ENCODE data around the gene SKIL. TPM values are rescaled to one million over a fixed set of nuclear protein-coding genes. Genes with fewer than 3 reads are reported as not detected.

Gene SKIL
- total and polyA plus RNA-seq, 2 donors (not counting 1 experiment from before 2014, with no cell fraction given) = 7.7 to 145 TPM

GRCh38 chr3:170354760-170355159 lies 2.8 kb upstream of the SKIL start:
- Histone ChIP-seq H3K4me1 (ENCODE audit: control insufficient read depth in 2 of 2, insufficient read depth in 2 of 2, low read length in 2 of 2) (peaks cover 72 to 73% of the 10 kb centered on the region in 2 donors), H3K36me3 (replicated peaks in 1 of 2; ENCODE audit: control extremely low read depth in 1 of 2, control insufficient read depth in 1 of 2, extremely low read depth in 1 of 2, insufficient read depth in 2 of 2, low read length in 1 of 2) (no peaks in the 10 kb centered on the region), H3K4me2 (replicated peaks; ENCODE audit: low read depth, low read length, poor library complexity, severe bottlenecking) (no peak overlapping the region), H3K27ac (ENCODE audit: low read length in 2 of 2) (peak overlapping the region in 1 of 2 donors; percentile 100), H4K20me1 (ENCODE audit: control insufficient read depth, insufficient read depth, low read length, poor library complexity, severe bottlenecking) (no peaks in the 10 kb centered on the region), H3K9me3 (ENCODE audit: control extremely low read depth in 1 of 3, control insufficient read depth in 2 of 3, insufficient read depth in 1 of 3, low read length in 2 of 3) (no peaks in the 10 kb centered on the region), H3K9ac (ENCODE audit: low read length) (no peak overlapping the region), H3K79me2 (ENCODE audit: control insufficient read depth, insufficient read depth, low read length) (peaks cover 21% of the 10 kb centered on the region), H3K4me3 (ENCODE audit: control extremely low read depth in 1 of 5, extremely low read depth in 1 of 5, insufficient read depth in 1 of 5, low read depth in 2 of 5, low read length in 4 of 5) (no peak overlapping the region), H2AFZ (ENCODE audit: insufficient read depth, low read depth, low read length, poor library complexity, severe bottlenecking) (no peak overlapping the region), H3K27me3 (replicated peaks in 1 of 4; ENCODE audit: control extremely low read depth in 1 of 4, control insufficient read depth in 3 of 4, insufficient read depth in 4 of 4, low read length in 3 of 4) (no peaks in the 10 kb centered on the region)
- peak overlapping the region; percentile 56 for H3K4me3 Mint-ChIP-seq
- ChIA-PET POLR2A (interaction anchor here (0.7 kb wide), 1 partner anchor 348 kb away, joined by 3 read pairs; no protein-coding TSS in a partner anchor), CTCF (interaction anchor here (1.6 kb wide), 1 partner anchor 30 kb away, joined by 4 read pairs; no protein-coding TSS in a partner anchor)
- H3K27ac Mint-ChIP-seq = peak overlapping the region; percentile 66
- intact Hi-C loops (cut with micrococcal nuclease) = loop anchor here (5.0 to 10.0 kb wide), 5 partner anchors 58 to 1108 kb away; partner anchors contain the start of genes GPR160 and TNIK
- DNase-seq (no peak), ATAC-seq (ENCODE audit: low read depth) (no peak)
- TF ChIP-seq EZH2 (IDR thresholded peaks at IDR 0.05; ENCODE audit: borderline replicate concordance, insufficient read depth, low read depth, low read length, poor library complexity, severe bottlenecking) = no peak
- TF ChIP-seq CTCF (IDR thresholded peaks at IDR 0.05) = no peak
- WGBS (ENCODE audit: insufficient coverage) = no CpG with 5 or more reads among the region's 4 CpGs
- H3K9me3 Mint-ChIP-seq (ENCODE audit: insufficient read depth) = no peaks in the 10 kb centered on the region
- no peaks in the 10 kb centered on the region for H3K27me3 Mint-ChIP-seq
- peaks cover 74% of the 10 kb centered on the region for H3K4me1 Mint-ChIP-seq
